Right atrium auricular region (tissue), 2 donors: ENCODE results near the gene TUG1. TPM values are rescaled to one million over a fixed set of nuclear protein-coding genes. Genes with fewer than 3 reads are reported as not detected.

Experiments
- DNase-seq: peaks from one replicate; pipeline ENCODE4 v3.0.0-alpha.2; 2019; ENCODE audit warnings: low spot score
- H3K27ac ChIP-seq, 2 donors: fragments of 200-600 bp; sonication (generic); 1 replicate in 1 of 2; 2 replicates in 1 of 2; pipeline ENCODE4 v1.5.1; 2016 to 2019
- H3K27me3 ChIP-seq, 2 donors: fragments of 200-600 bp; sonication (generic); one replicate each; pipeline versions ENCODE4 v1.5.1 to v1.6.0; 2017 to 2019
- H3K36me3 ChIP-seq: fragments of 200-600 bp; sonication (generic); one replicate; pipeline ENCODE4 v1.5.1; 2016
- H3K4me1 ChIP-seq, 2 donors: fragments of 200-600 bp; sonication (generic); one replicate each; pipeline versions ENCODE4 v1.5.1 to v1.6.0; 2017 to 2019
- H3K4me3 ChIP-seq, 2 donors: fragments of 200-600 bp; sonication (generic); 1 replicate in 1 of 2; 2 replicates in 1 of 2; pipeline ENCODE4 v1.5.1; 2017 to 2019; ENCODE audit warnings: mild to moderate bottlenecking in 1 of 2, moderate library complexity in 1 of 2
- H3K9me3 ChIP-seq, 2 donors: fragments of 200-600 bp; sonication (generic); one replicate each; pipeline ENCODE4 v1.5.1; 2019
- total RNA-seq, 2 donors: library from RNA; depleted of rRNA; stranded (reverse); fragments of >200 nt; gene quantifications; one replicate each; pipeline ENCODE4 v1.1.0, GENCODE V29; 2016
- TF ChIP-seq, protein P1 (sequence below), 2 donors: fragments of 200-600 bp; sonication (generic); IDR thresholded peaks; one replicate each; pipeline ENCODE4 v1.5.1; 2019; ENCODE audit warnings: antibody characterized with exemption in 2 of 2

The TUG1 gene
- total RNA-seq, 2 donors from 2014 or later: 37.2 to 39.1 TPM

DNA sequence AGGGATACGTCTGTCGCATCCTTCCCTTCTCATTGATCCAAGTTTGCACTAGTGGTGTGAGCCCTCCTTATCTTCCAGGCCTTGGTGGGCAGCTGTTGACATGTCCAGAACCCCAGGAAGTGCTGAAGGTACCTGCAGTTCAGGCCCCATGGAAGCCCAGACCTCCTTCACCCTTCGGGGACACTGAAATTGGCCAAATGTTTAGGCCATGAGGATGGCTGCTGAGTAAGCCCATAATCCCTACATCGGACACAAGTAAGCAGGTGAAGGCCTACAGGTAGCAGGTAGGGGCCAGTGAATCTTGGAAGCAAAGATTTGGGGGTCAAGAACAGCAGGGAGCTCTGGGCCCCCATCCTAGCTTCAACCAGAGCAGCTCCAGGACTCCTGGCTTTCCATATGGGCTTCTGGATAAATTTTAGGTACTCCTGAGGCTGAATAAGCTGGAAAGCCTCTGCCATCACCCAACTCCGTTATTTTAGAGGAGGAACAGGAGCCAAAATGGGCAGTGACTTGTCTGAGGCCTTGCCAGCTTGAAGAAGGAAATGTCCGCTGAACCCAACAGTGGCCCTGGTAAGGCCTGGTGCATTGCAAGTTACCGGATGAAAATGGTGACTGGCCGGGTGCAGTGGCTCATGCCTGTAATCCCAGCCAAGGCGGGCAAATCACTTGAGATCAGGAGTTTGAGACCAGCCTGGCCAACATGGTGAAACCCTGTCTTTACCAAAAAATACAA lies 45.7 kb upstream of the TUG1 start:
- Histone ChIP-seq H3K9me3 (no peaks in the 10 kb centered on the region), H3K4me3 (no peak overlapping the region), H3K27me3 (no peaks in the 10 kb centered on the region), H3K36me3 (peaks cover 19% of the 10 kb centered on the region), H3K4me1 (peaks cover 0 to 9% of the 10 kb centered on the region in 2 donors), H3K27ac (no peak overlapping the region)
- DNase-seq: no peak
- TF ChIP-seq, protein P1, sequence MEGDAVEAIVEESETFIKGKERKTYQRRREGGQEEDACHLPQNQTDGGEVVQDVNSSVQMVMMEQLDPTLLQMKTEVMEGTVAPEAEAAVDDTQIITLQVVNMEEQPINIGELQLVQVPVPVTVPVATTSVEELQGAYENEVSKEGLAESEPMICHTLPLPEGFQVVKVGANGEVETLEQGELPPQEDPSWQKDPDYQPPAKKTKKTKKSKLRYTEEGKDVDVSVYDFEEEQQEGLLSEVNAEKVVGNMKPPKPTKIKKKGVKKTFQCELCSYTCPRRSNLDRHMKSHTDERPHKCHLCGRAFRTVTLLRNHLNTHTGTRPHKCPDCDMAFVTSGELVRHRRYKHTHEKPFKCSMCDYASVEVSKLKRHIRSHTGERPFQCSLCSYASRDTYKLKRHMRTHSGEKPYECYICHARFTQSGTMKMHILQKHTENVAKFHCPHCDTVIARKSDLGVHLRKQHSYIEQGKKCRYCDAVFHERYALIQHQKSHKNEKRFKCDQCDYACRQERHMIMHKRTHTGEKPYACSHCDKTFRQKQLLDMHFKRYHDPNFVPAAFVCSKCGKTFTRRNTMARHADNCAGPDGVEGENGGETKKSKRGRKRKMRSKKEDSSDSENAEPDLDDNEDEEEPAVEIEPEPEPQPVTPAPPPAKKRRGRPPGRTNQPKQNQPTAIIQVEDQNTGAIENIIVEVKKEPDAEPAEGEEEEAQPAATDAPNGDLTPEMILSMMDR (IDR thresholded peaks at IDR 0.05): no peak

DNA sequence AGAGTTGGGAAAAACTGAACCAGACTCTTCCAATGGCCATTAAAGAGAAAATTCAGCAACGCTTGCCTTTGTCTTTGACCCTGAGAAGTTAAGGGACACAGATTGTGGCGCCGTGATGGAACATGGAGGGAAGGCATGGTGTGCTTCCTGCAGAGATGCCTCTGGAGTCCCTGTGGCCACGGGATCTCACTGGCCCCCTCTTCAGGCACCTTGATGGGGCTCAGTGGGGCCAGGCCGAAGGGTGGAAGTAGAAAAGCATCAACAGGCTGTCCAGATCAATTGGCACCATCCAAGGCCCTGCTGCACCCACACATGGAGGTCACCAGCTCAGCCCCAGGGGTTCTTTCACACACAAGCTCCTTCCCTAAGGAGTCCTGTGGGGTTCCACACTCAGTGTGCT lies 43.4 kb upstream of the TUG1 start:
- no peak overlapping the region for H3K4me3 ChIP-seq
- H3K4me1 ChIP-seq: peaks cover 0 to 9% of the 10 kb centered on the region in 2 donors
- H3K27ac ChIP-seq: no peak overlapping the region
- H3K9me3 ChIP-seq: no peaks in the 10 kb centered on the region
- TF ChIP-seq, protein P1 (IDR thresholded peaks at IDR 0.05): no peak
- peaks cover 41% of the 10 kb centered on the region for H3K36me3 ChIP-seq
- no peaks in the 10 kb centered on the region for H3K27me3 ChIP-seq
- no peak for DNase-seq

DNA sequence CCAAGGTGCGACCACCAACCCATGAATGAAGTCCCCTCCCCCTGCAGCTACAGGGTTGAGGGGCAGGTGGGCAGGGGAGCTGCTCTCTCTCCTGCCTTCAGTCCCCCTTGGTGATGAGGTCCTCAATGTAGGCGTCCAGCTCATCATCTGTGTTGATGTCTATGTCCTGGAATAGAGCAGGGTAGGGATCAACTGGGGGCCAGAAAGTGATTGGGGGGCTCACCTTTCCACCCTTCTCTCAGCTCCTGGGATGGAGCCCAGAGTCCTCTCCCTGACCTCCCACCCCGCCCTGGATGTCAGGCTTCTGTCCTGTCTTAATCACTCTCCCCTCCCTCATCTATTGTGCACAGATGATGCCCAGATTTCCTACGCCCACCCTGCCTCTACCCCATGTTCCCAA lies 42.4 kb upstream of the TUG1 start:
- Histone ChIP-seq H3K27ac (no peak overlapping the region), H3K27me3 (no peaks in the 10 kb centered on the region), H3K36me3 (peaks cover 51% of the 10 kb centered on the region), H3K9me3 (no peaks in the 10 kb centered on the region), H3K4me3 (no peak overlapping the region), H3K4me1 (no peaks in the 10 kb centered on the region)
- TF ChIP-seq, protein P1 (IDR thresholded peaks at IDR 0.05): no peak
- no peak for DNase-seq

DNA sequence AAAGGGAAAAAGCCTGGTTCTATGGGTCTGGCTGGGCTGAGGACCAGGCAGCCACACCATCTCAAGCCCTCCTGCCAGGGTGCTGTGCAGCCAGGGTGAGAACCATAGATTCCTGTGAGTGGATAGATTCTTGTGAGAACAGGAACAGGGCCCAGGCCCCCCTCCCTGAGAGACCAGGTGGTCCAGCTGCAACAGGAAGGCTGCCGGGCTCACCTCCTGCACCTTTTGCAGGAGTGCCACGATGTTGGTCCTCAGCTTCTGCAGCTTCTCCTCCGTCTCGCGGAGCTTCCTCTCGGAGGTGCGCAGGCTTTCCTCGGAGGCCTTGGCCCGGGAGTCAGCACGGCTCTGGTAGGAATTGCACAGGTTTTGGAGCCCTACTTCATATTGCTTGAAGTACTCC lies 41.3 kb upstream of the TUG1 start:
- H3K36me3 ChIP-seq: peaks cover 62% of the 10 kb centered on the region
- TF ChIP-seq, protein P1 (IDR thresholded peaks at IDR 0.05): no peak

DNA sequence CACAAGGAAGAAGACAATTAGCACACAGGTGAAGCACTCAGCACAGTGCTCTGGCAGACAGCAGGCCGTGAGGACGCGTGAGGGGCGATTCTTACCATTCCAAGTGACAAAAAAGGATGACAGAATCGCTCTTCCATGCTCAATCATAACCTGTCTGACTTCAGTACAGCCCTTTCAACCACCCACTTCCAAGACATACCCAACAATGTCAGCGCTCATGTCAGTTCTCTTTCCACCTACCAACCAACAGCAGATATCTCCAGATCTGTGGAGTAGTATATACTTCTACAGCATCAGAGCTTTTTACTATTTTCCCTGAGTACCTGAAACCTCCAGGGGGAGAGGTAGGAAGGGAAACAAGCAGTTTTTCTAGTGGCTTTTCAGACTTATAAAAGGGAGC lies 40.7 kb upstream of the TUG1 start:
- Histone ChIP-seq H3K36me3 (peaks cover 68% of the 10 kb centered on the region), H3K4me1 (no peaks in the 10 kb centered on the region), H3K27ac (no peak overlapping the region), H3K27me3 (no peaks in the 10 kb centered on the region), H3K4me3 (no peak overlapping the region), H3K9me3 (no peaks in the 10 kb centered on the region)
- TF ChIP-seq, protein P1 (IDR thresholded peaks at IDR 0.05): no peak
- DNase-seq: no peak

More for the DNA sequence above, 41.3 kb upstream of the TUG1 start:
- Histone ChIP-seq H3K9me3 (no peaks in the 10 kb centered on the region), H3K27me3 (no peaks in the 10 kb centered on the region), H3K4me1 (no peaks in the 10 kb centered on the region), H3K4me3 (no peak overlapping the region), H3K27ac (no peak overlapping the region)
- no peak for DNase-seq

DNA sequence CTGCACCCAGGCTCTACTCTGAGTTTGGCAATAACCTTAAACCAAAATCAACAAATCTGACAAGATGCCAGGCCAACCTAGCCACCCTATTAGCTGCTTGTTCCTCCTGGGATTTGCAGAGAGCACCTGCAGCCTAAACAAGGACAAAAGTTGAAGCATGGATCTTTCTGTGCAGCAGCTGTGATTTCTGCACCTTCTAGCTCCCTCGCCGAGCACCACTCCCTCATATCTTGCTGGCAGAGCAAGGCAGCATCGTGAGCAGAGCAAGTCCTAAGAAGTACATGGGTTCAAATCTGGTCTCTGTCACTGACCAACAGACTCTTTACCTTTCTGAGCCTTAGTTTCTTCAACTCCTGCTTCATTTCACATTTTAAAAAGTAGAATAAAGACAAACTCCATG lies 38.8 kb upstream of the TUG1 start:
- DNase-seq: no peak
- TF ChIP-seq, protein P1 (IDR thresholded peaks at IDR 0.05): no peak
- Histone ChIP-seq H3K4me1 (no peaks in the 10 kb centered on the region), H3K27ac (no peak overlapping the region), H3K36me3 (peaks cover 86% of the 10 kb centered on the region), H3K9me3 (no peaks in the 10 kb centered on the region), H3K27me3 (no peaks in the 10 kb centered on the region), H3K4me3 (no peak overlapping the region)
